HepG2 (cell line): Measurements from ENCODE around the gene FMNL2.

ENCODE experiments used
- JUNB ChIP-seq: sonication (generic); formaldehyde crosslinking; IDR thresholded peaks from 2 replicates; pipeline ENCODE4 v1.8.0; 2022; ENCODE audit warnings: missing genetic modification reagents, mild to moderate bottlenecking, borderline replicate concordance
- NPAS2 ChIP-seq: sonication (generic); formaldehyde crosslinking; IDR thresholded peaks from 2 replicates; pipeline ENCODE4 v1.8.0; 2022; ENCODE audit warnings: mild to moderate bottlenecking, missing genetic modification reagents, borderline replicate concordance
- PHF5A ChIP-seq: IDR thresholded peaks from one replicate; pipeline ENCODE4 v1.6.1; 2018; ENCODE audit warnings: low read depth, missing genetic modification reagents; ENCODE audit not compliant: unreplicated experiment
- RELA ChIP-seq: sonication (generic); formaldehyde crosslinking; IDR thresholded peaks from 2 replicates; pipeline ENCODE4 v1.4.0; 2020; ENCODE audit warnings: missing genetic modification reagents
- TF ChIP-seq, protein P1 (sequence below): sonication (generic); formaldehyde crosslinking; IDR thresholded peaks from 2 replicates; pipeline ENCODE4 v1.5.0; 2020; ENCODE audit warnings: mild to moderate bottlenecking, missing genetic modification reagents, moderate library complexity
- TF ChIP-seq, protein P2 (sequence below): IDR thresholded peaks from 2 replicates; pipeline ENCODE4 v1.6.1; 2016
- TF ChIP-seq, protein P3 (sequence below): sonication (generic); formaldehyde crosslinking; IDR thresholded peaks from 2 replicates; pipeline ENCODE4 v1.5.0; 2020; ENCODE audit warnings: mild to moderate bottlenecking, missing genetic modification reagents

DNA sequence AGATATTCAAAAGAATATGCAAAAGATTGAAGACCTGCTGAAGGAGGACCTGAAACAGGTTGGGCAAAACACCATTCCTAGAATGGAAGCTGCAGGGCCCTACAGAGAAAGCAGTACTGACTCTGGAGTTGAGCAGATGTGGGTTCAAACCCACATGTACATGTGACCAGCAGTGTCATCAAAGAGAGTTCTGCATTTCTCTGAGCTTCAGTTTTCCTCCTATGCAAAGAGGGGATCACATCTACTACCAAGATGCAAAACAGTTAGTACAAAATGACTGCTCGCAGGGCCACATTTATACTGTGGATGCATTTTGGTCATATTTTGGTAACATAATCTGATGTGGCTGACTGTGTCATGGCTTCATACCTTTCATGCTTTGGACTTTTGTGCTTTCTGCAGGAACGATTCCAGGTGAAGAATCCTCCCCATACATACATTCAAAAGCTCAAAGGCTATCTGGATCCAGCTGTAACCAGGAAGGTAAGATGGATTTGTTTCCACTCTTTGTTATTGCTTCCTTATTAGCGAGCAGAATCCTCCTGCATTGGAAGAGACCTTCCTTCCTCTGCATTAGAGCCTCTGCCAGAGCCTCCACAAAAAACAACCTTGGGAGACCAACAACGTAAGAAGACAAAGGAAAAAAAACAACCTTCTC, 207.5 kb downstream of the FMNL2 start:
- TF ChIP-seq, protein P1, sequence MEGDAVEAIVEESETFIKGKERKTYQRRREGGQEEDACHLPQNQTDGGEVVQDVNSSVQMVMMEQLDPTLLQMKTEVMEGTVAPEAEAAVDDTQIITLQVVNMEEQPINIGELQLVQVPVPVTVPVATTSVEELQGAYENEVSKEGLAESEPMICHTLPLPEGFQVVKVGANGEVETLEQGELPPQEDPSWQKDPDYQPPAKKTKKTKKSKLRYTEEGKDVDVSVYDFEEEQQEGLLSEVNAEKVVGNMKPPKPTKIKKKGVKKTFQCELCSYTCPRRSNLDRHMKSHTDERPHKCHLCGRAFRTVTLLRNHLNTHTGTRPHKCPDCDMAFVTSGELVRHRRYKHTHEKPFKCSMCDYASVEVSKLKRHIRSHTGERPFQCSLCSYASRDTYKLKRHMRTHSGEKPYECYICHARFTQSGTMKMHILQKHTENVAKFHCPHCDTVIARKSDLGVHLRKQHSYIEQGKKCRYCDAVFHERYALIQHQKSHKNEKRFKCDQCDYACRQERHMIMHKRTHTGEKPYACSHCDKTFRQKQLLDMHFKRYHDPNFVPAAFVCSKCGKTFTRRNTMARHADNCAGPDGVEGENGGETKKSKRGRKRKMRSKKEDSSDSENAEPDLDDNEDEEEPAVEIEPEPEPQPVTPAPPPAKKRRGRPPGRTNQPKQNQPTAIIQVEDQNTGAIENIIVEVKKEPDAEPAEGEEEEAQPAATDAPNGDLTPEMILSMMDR (CRISPR knock-in tag) = no peak
- TF ChIP-seq NPAS2 (CRISPR knock-in tag) (no peak), JUNB (no peak), PHF5A (CRISPR knock-in tag) (no peak), RELA (CRISPR knock-in tag) (no peak)
- TF ChIP-seq, protein P2, sequence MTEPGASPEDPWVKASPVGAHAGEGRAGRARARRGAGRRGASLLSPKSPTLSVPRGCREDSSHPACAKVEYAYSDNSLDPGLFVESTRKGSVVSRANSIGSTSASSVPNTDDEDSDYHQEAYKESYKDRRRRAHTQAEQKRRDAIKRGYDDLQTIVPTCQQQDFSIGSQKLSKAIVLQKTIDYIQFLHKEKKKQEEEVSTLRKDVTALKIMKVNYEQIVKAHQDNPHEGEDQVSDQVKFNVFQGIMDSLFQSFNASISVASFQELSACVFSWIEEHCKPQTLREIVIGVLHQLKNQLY (CRISPR knock-in tag) = no peak
- TF ChIP-seq, protein P3, sequence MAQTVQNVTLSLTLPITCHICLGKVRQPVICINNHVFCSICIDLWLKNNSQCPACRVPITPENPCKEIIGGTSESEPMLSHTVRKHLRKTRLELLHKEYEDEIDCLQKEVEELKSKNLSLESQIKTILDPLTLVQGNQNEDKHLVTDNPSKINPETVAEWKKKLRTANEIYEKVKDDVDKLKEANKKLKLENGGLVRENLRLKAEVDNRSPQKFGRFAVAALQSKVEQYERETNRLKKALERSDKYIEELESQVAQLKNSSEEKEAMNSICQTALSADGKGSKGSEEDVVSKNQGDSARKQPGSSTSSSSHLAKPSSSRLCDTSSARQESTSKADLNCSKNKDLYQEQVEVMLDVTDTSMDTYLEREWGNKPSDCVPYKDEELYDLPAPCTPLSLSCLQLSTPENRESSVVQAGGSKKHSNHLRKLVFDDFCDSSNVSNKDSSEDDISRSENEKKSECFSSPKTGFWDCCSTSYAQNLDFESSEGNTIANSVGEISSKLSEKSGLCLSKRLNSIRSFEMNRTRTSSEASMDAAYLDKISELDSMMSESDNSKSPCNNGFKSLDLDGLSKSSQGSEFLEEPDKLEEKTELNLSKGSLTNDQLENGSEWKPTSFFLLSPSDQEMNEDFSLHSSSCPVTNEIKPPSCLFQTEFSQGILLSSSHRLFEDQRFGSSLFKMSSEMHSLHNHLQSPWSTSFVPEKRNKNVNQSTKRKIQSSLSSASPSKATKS (CRISPR knock-in tag) = no peak
